Measurements from ENCODE around the gene SPRED2. TPM values are rescaled to one million over a fixed set of nuclear protein-coding genes. Genes with fewer than 3 reads are reported as not detected.

The SPRED2 gene
- total and polyA plus RNA-seq, 4 donors = 6.7 to 7.5 (median 7.1) TPM

DNA sequence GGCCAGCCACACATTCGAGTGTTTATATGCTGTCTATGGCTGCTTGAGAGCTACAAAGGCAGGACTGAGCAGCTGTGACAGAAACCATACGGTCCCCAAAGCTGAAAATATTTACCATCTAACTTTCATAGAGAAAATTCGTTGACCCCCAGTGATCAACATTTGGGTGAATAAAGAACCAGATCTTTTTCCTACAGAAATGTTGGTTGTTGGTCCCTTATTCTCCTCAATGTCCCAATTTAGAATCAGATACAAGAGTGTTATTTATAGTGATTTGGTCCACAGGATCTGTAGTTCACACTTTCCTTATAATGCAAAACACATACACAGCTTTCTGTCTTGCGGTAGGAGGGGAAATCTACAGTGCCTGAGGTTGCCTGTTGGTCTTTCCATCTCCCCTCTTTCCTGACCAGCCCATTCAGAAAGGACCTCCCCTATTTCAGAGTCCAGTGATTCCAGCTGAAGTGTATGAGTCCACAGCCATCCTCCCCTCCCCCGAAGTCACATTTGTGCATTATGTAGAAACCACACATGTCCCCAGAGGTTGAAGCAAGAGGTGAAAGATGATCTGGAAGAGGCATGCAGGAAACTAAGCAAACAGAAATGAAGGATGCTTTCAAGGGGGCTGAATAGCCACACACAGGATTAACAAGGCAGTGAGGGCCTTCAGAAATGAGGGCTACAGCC is 61.9 kb downstream of the SPRED2 start:
- no peak for DNase-seq (ENCODE audit: low spot score)
- Histone ChIP-seq H3K36me3 (ENCODE audit: control insufficient read depth in 4 of 4, insufficient read depth in 3 of 4, low read depth in 1 of 4, low read length in 3 of 4) (no peaks in the 10 kb centered on the region), H3K4me1 (ENCODE audit: control insufficient read depth in 4 of 4, insufficient read depth in 4 of 4, low read length in 3 of 4) (peaks cover 25 to 72% (median 60%) of the 10 kb centered on the region in 4 donors), H3K9ac (ENCODE audit: low read depth in 1 of 2, low read length in 2 of 2) (no peak overlapping the region), H3K4me3 (ENCODE audit: low read depth in 1 of 3, low read length in 3 of 3) (no peak overlapping the region), H3K27ac (ENCODE audit: low read depth in 1 of 2, low read length in 2 of 2) (peak overlapping the region in 1 of 2 donors; percentile 9), H3K9me3 (ENCODE audit: control insufficient read depth in 4 of 4, low read length in 3 of 4) (no peaks in the 10 kb centered on the region), H3K27me3 (ENCODE audit: control insufficient read depth in 4 of 4, insufficient read depth in 4 of 4, low read length in 3 of 4) (no peaks in the 10 kb centered on the region)
- WGBS = 66% methylated on average over 5 of the region's 5 CpGs
- TF ChIP-seq, protein P1, sequence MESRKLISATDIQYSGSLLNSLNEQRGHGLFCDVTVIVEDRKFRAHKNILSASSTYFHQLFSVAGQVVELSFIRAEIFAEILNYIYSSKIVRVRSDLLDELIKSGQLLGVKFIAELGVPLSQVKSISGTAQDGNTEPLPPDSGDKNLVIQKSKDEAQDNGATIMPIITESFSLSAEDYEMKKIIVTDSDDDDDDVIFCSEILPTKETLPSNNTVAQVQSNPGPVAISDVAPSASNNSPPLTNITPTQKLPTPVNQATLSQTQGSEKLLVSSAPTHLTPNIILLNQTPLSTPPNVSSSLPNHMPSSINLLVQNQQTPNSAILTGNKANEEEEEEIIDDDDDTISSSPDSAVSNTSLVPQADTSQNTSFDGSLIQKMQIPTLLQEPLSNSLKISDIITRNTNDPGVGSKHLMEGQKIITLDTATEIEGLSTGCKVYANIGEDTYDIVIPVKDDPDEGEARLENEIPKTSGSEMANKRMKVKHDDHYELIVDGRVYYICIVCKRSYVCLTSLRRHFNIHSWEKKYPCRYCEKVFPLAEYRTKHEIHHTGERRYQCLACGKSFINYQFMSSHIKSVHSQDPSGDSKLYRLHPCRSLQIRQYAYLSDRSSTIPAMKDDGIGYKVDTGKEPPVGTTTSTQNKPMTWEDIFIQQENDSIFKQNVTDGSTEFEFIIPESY (IDR thresholded peaks at IDR 0.05) = no peak
- TF ChIP-seq JUND (IDR thresholded peaks at IDR 0.05) (no peak), NR2F2 (IDR thresholded peaks at IDR 0.05) (no peak), HNF4A (conservative IDR thresholded peaks at IDR 0.05) (peak; percentile 52), RAD21 (IDR thresholded peaks at IDR 0.05) (peak in 1 of 2 donors; percentile 14), HNF4G (IDR thresholded peaks at IDR 0.05) (no peak), FOXA2 (IDR thresholded peaks at IDR 0.05) (no peak), YY1 (IDR thresholded peaks at IDR 0.05) (no peak), TAF1 (conservative IDR thresholded peaks at IDR 0.05) (no peak), SP1 (IDR thresholded peaks at IDR 0.05) (no peak), RXRA (IDR thresholded peaks at IDR 0.05) (peak in 1 of 2 donors; percentile 42), GABPA (IDR thresholded peaks at IDR 0.05 in 1 of 2, conservative IDR thresholded peaks at IDR 0.05 in 1 of 2) (no peak)
- TF ChIP-seq, protein P2, sequence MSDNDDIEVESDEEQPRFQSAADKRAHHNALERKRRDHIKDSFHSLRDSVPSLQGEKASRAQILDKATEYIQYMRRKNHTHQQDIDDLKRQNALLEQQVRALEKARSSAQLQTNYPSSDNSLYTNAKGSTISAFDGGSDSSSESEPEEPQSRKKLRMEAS (IDR thresholded peaks at IDR 0.05) = no peak
- TF ChIP-seq, protein P3, sequence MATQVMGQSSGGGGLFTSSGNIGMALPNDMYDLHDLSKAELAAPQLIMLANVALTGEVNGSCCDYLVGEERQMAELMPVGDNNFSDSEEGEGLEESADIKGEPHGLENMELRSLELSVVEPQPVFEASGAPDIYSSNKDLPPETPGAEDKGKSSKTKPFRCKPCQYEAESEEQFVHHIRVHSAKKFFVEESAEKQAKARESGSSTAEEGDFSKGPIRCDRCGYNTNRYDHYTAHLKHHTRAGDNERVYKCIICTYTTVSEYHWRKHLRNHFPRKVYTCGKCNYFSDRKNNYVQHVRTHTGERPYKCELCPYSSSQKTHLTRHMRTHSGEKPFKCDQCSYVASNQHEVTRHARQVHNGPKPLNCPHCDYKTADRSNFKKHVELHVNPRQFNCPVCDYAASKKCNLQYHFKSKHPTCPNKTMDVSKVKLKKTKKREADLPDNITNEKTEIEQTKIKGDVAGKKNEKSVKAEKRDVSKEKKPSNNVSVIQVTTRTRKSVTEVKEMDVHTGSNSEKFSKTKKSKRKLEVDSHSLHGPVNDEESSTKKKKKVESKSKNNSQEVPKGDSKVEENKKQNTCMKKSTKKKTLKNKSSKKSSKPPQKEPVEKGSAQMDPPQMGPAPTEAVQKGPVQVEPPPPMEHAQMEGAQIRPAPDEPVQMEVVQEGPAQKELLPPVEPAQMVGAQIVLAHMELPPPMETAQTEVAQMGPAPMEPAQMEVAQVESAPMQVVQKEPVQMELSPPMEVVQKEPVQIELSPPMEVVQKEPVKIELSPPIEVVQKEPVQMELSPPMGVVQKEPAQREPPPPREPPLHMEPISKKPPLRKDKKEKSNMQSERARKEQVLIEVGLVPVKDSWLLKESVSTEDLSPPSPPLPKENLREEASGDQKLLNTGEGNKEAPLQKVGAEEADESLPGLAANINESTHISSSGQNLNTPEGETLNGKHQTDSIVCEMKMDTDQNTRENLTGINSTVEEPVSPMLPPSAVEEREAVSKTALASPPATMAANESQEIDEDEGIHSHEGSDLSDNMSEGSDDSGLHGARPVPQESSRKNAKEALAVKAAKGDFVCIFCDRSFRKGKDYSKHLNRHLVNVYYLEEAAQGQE (IDR thresholded peaks at IDR 0.05) = no peak
- TF ChIP-seq, protein P4, sequence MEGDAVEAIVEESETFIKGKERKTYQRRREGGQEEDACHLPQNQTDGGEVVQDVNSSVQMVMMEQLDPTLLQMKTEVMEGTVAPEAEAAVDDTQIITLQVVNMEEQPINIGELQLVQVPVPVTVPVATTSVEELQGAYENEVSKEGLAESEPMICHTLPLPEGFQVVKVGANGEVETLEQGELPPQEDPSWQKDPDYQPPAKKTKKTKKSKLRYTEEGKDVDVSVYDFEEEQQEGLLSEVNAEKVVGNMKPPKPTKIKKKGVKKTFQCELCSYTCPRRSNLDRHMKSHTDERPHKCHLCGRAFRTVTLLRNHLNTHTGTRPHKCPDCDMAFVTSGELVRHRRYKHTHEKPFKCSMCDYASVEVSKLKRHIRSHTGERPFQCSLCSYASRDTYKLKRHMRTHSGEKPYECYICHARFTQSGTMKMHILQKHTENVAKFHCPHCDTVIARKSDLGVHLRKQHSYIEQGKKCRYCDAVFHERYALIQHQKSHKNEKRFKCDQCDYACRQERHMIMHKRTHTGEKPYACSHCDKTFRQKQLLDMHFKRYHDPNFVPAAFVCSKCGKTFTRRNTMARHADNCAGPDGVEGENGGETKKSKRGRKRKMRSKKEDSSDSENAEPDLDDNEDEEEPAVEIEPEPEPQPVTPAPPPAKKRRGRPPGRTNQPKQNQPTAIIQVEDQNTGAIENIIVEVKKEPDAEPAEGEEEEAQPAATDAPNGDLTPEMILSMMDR (IDR thresholded peaks at IDR 0.05; ENCODE audit: low read depth, low read length, missing input control) = no peak

DNA sequence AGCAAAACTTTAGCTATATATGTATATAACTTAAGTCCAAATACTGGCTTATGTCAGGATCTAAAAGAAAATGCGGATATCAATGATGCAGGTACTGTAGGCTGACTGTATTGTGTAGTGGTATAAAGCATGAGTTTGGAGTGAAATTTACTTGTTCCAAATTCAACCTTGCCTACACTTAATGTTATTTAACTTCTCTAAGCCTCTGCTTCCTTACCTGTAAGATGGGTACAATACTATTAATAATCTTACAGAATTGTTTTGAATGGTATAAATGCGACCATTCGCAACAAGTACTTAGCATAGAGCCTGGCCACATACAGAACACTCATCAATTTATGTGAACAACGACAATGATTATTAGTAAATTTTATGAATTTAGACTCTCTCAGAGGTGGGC is 62.4 kb downstream of the SPRED2 start:
- H3K36me3 ChIP-seq (ENCODE audit: control insufficient read depth in 4 of 4, insufficient read depth in 3 of 4, low read depth in 1 of 4, low read length in 3 of 4) = no peaks in the 10 kb centered on the region
- H3K9ac ChIP-seq (ENCODE audit: low read depth in 1 of 2, low read length in 2 of 2) = no peak overlapping the region
- no peak overlapping the region for H3K27ac ChIP-seq (ENCODE audit: low read depth in 1 of 2, low read length in 2 of 2)
- H3K4me1 ChIP-seq (ENCODE audit: control insufficient read depth in 4 of 4, insufficient read depth in 4 of 4, low read length in 3 of 4) = peaks cover 21 to 73% (median 60%) of the 10 kb centered on the region in 4 donors
- no peak overlapping the region for H3K4me3 ChIP-seq (ENCODE audit: low read depth in 1 of 3, low read length in 3 of 3)
- TF ChIP-seq, protein P5, sequence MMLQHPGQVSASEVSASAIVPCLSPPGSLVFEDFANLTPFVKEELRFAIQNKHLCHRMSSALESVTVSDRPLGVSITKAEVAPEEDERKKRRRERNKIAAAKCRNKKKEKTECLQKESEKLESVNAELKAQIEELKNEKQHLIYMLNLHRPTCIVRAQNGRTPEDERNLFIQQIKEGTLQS (IDR thresholded peaks at IDR 0.05) = no peak
- TF ChIP-seq, protein P3 (IDR thresholded peaks at IDR 0.05) = no peak
- TF ChIP-seq FOXA2 (IDR thresholded peaks at IDR 0.05) (no peak), GABPA (IDR thresholded peaks at IDR 0.05 in 1 of 2, conservative IDR thresholded peaks at IDR 0.05 in 1 of 2) (no peak), HNF4G (IDR thresholded peaks at IDR 0.05) (no peak), RXRA (IDR thresholded peaks at IDR 0.05) (no peak), FOXA1 (IDR thresholded peaks at IDR 0.05) (no peak), TAF1 (conservative IDR thresholded peaks at IDR 0.05) (no peak), SP1 (IDR thresholded peaks at IDR 0.05) (no peak), JUND (IDR thresholded peaks at IDR 0.05) (no peak)
- TF ChIP-seq, protein P4 (IDR thresholded peaks at IDR 0.05; ENCODE audit: low read depth, low read length, missing input control) = no peak
- no peaks in the 10 kb centered on the region for H3K9me3 ChIP-seq (ENCODE audit: control insufficient read depth in 4 of 4, low read length in 3 of 4)
- WGBS = 87% methylated on average over 4 of the region's 4 CpGs
- DNase-seq (ENCODE audit: low spot score) = no peak
- H3K27me3 ChIP-seq (ENCODE audit: control insufficient read depth in 4 of 4, insufficient read depth in 4 of 4, low read length in 3 of 4) = no peaks in the 10 kb centered on the region
